Panc1 (cell line): ENCODE data around the gene LMTK2. TPM values are rescaled to one million over a fixed set of nuclear protein-coding genes. Genes with fewer than 3 reads are reported as not detected.

ENCODE experiments used
- ATAC-seq: fragments of 200-7000 bp; cut with Tn5 transposase; 2 replicates; pipeline ENCODE4 v1.9.1; 2020; ENCODE audit warnings: mild to moderate bottlenecking, moderate library complexity
- BruUV-seq: library from RNA; stranded (reverse); fragments of 400-500 nt; replicated peaks from 2 replicates; lab custom pipeline; 2021; lab: Mats Ljungman, UMichigan
- CTCF ChIA-PET: fragments of 300-600 bp; sonication (Branson Sonifier 250); formaldehyde crosslinking; loops from one replicate; lab custom pipeline; 2022; ENCODE audit warnings: antibody characterized with exemption; lab: Charles Lee
- POLR2A ChIA-PET: fragments of 300-600 bp; sonication (Branson Sonifier 250); formaldehyde crosslinking; loops from one replicate; lab custom pipeline; 2022; ENCODE audit warnings: antibody characterized with exemption; lab: Charles Lee
- DNase-seq: peaks from one replicate; pipeline ENCODE4 v3.0.0-alpha.2; 2010; ENCODE audit warnings: low read depth, low spot score
- H3K27ac ChIP-seq: 2 replicates; pipeline ENCODE4 v1.5.1; 2011; ENCODE audit warnings: mild to moderate bottlenecking, low read length, inconsistent platforms
- H3K27me3 ChIP-seq: fragments of 200-500 bp; sonication (Bioruptor generic); 2 replicates; pipeline ENCODE4 v1.6.0; 2014; ENCODE audit warnings: low read length, inconsistent platforms; ENCODE audit not compliant: control insufficient read depth, insufficient read depth
- H3K36me3 ChIP-seq: fragments of 200-500 bp; sonication (Bioruptor generic); 2 replicates; pipeline ENCODE4 v1.5.1; 2014; ENCODE audit warnings: inconsistent platforms, mild to moderate bottlenecking, low read length, moderate library complexity; ENCODE audit not compliant: control insufficient read depth, insufficient read depth
- H3K4me1 ChIP-seq: 2 replicates; pipeline ENCODE4 v1.5.1; 2011; ENCODE audit warnings: inconsistent platforms, mild to moderate bottlenecking, low read length, moderate library complexity; ENCODE audit not compliant: control insufficient read depth, insufficient read depth
- H3K4me3 ChIP-seq, 2 experiments: 2 replicates each; pipeline ENCODE4 v1.5.1; 2011 to 2012; ENCODE audit warnings: low read depth in 2 of 2, low read length in 2 of 2, mild to moderate bottlenecking in 2 of 2, inconsistent platforms in 1 of 2, moderate library complexity in 1 of 2
- H3K9me3 ChIP-seq: fragments of 200-500 bp; sonication (Bioruptor generic); 2 replicates; pipeline ENCODE4 v1.5.1; 2014; ENCODE audit warnings: low read depth, mild to moderate bottlenecking, inconsistent platforms, low read length, moderate library complexity; ENCODE audit not compliant: control insufficient read depth, insufficient read depth
- POLR2AphosphoS5 ChIP-seq: IDR thresholded peaks from 2 replicates; pipeline ENCODE4 v1.6.1; 2012; ENCODE audit warnings: mild to moderate bottlenecking, low read depth, low read length, moderate library complexity
- SIN3A ChIP-seq: IDR thresholded peaks from 2 replicates; pipeline ENCODE4 v1.6.1; 2012; ENCODE audit warnings: low read depth, mild to moderate bottlenecking, low read length, moderate library complexity, borderline replicate concordance; ENCODE audit not compliant: insufficient read depth
- TCF7L2 ChIP-seq: IDR thresholded peaks from 2 replicates; pipeline ENCODE4 v1.6.1; 2011; ENCODE audit warnings: mild to moderate bottlenecking, low read depth, low read length, inconsistent platforms
- in situ Hi-C: cut with HindIII; loops from 2 replicates; pipeline ENCODE4 v1.10.0; 2016; ENCODE audit warnings: low sequenced_read_pairs, low pct_unique_long_range_greater_than_20kb
- intact Hi-C: fragments of 100-400 bp; cut with micrococcal nuclease; formaldehyde crosslinking; loops from one replicate; pipeline ENCODE4 v1.10.0; 2022; ENCODE audit not compliant: unreplicated experiment
- total RNA-seq: library from RNA; stranded (reverse); gene quantifications from one replicate; pipeline ENCODE4 v1.2.1, GENCODE V29; 2021; ENCODE audit not compliant: unreplicated experiment
- TF ChIP-seq, protein P1 (sequence below): fragments of 450-650 bp; IDR thresholded peaks from 2 replicates; pipeline ENCODE4 v1.5.1; 2017; ENCODE audit warnings: mild to moderate bottlenecking
- TF ChIP-seq, protein P2 (sequence below), 2 experiments: IDR thresholded peaks; 2 replicates each; pipeline ENCODE4 v1.6.1; 2011 to 2012; ENCODE audit warnings: low read depth in 2 of 2, control low read depth in 1 of 2, low read length in 1 of 2, mild to moderate bottlenecking in 1 of 2, moderate library complexity in 1 of 2; ENCODE audit not compliant: insufficient read depth in 1 of 2

Gene LMTK2
- total RNA-seq, 1 experiment from 2014 or later: 25.4 TPM

DNA sequence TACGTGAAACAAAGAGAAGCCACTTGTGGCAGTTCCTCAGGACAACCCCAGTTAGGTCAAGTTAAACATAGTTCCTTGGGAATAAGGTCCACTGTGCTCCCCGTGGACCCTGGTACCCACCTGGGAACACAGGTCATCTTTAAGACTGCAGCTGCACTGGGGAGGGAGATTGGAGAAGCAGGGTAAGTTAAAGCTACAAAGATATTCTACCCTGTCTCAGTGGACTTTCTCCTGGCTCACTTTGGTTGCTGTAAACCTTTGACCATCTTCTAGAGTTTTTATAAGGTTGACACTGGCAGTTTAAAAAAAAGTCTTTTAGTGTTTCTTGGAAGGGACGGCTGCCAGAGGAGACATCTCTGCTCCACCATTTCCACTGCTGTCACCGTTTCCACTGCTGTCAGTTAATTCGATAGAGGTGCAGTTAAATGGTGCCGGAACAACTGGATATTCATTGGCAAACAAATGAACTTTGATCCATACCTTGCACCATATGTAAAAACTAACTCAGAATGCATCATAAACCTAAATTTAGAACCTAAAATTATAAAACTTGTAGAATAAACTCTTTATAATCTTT, 42.5 kb downstream of the LMTK2 start:
- Histone ChIP-seq H3K4me1 (no peaks in the 10 kb centered on the region), H3K9me3 (no peaks in the 10 kb centered on the region), H3K4me3 (no peak overlapping the region), H3K27ac (no peak overlapping the region), H3K36me3 (no peaks in the 10 kb centered on the region), H3K27me3 (no peaks in the 10 kb centered on the region)
- intact Hi-C loops (no loop called here), in situ Hi-C loops (no loop called here)
- no peak for ATAC-seq
- POLR2A ChIA-PET: no interaction called here
- no peak for DNase-seq
- BruUV-seq: no TSS peak
- CTCF ChIA-PET: no interaction called here
- TF ChIP-seq, protein P1, sequence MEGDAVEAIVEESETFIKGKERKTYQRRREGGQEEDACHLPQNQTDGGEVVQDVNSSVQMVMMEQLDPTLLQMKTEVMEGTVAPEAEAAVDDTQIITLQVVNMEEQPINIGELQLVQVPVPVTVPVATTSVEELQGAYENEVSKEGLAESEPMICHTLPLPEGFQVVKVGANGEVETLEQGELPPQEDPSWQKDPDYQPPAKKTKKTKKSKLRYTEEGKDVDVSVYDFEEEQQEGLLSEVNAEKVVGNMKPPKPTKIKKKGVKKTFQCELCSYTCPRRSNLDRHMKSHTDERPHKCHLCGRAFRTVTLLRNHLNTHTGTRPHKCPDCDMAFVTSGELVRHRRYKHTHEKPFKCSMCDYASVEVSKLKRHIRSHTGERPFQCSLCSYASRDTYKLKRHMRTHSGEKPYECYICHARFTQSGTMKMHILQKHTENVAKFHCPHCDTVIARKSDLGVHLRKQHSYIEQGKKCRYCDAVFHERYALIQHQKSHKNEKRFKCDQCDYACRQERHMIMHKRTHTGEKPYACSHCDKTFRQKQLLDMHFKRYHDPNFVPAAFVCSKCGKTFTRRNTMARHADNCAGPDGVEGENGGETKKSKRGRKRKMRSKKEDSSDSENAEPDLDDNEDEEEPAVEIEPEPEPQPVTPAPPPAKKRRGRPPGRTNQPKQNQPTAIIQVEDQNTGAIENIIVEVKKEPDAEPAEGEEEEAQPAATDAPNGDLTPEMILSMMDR: no peak
- TF ChIP-seq TCF7L2 (no peak), SIN3A (no peak), POLR2AphosphoS5 (no peak)
- TF ChIP-seq, protein P2, sequence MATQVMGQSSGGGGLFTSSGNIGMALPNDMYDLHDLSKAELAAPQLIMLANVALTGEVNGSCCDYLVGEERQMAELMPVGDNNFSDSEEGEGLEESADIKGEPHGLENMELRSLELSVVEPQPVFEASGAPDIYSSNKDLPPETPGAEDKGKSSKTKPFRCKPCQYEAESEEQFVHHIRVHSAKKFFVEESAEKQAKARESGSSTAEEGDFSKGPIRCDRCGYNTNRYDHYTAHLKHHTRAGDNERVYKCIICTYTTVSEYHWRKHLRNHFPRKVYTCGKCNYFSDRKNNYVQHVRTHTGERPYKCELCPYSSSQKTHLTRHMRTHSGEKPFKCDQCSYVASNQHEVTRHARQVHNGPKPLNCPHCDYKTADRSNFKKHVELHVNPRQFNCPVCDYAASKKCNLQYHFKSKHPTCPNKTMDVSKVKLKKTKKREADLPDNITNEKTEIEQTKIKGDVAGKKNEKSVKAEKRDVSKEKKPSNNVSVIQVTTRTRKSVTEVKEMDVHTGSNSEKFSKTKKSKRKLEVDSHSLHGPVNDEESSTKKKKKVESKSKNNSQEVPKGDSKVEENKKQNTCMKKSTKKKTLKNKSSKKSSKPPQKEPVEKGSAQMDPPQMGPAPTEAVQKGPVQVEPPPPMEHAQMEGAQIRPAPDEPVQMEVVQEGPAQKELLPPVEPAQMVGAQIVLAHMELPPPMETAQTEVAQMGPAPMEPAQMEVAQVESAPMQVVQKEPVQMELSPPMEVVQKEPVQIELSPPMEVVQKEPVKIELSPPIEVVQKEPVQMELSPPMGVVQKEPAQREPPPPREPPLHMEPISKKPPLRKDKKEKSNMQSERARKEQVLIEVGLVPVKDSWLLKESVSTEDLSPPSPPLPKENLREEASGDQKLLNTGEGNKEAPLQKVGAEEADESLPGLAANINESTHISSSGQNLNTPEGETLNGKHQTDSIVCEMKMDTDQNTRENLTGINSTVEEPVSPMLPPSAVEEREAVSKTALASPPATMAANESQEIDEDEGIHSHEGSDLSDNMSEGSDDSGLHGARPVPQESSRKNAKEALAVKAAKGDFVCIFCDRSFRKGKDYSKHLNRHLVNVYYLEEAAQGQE (IDR thresholded peaks at IDR 0.05; ENCODE audit: insufficient read depth in 1 of 2, low read depth in 2 of 2, low read length in 1 of 2): no peak

DNA sequence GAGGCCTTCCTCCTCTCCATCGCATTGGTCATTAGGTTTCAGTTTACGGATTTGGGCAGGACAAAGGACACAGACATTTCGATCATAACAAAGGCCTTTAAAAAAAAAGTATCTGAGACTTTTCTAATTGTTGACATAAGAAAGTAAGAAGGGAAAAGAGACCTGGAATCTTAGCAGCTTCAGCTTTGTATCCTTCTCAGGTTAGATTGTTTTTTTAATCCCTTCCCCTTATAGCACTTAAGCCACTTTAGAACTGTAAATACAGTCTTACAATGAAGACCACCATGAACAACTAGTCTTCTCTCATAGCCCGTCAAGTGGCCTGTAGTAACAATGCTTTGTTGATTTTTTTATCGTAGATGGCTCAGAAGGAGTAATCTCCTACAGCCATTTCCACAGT, 45.2 kb downstream of the LMTK2 start:
- H3K36me3 ChIP-seq: 0 out of 2 replicates have a peak, but pooled peaks cover 3% of the 10 kb centered on the region
- no peak for DNase-seq
- POLR2A ChIA-PET: no interaction called here
- no TSS peak for BruUV-seq
- CTCF ChIA-PET: no interaction called here
- in situ Hi-C loops (no loop called here), intact Hi-C loops (no loop called here)
- no peak overlapping the region for H3K27ac ChIP-seq
- H3K9me3 ChIP-seq: no peaks in the 10 kb centered on the region
- H3K27me3 ChIP-seq: no peaks in the 10 kb centered on the region
- no peak for ATAC-seq
- TF ChIP-seq TCF7L2: no peak
- TF ChIP-seq POLR2AphosphoS5: no peak
- TF ChIP-seq, protein P1: no peak
- TF ChIP-seq, protein P2 (IDR thresholded peaks at IDR 0.05; ENCODE audit: insufficient read depth in 1 of 2, low read depth in 2 of 2, low read length in 1 of 2): no peak
- TF ChIP-seq SIN3A: no peak
- H3K4me3 ChIP-seq: no peak overlapping the region
- H3K4me1 ChIP-seq: no peaks in the 10 kb centered on the region
